Left renal pelvis (tissue), 4 donors: ENCODE data around the gene ATP10A. TPM values are rescaled to one million over a fixed set of nuclear protein-coding genes. Genes with fewer than 3 reads are reported as not detected.
"Not testable (repeated sequence)": the region's sequence is repeated elsewhere in the genome, so short reads cannot be mapped to it uniquely, and the experiment has no call there.

ENCODE experiments used
- DNase-seq, 4 donors: peaks; one replicate each; pipeline ENCODE4 v3.0.0-alpha.2; 2013; ENCODE audit warnings: low read depth in 4 of 4, low spot score in 3 of 4
- polyA plus RNA-seq, 4 donors: library from polyadenylated mRNA; unstranded; fragments of 120-200 nt; gene quantifications; one replicate each; pipeline ENCODE4 v1.2.1, GENCODE V29; 2013; ENCODE audit not compliant: insufficient read length in 4 of 4

ATP10A gene
- polyA plus RNA-seq, 4 donors: 2.8 to 6.1 (median 4.0) TPM

- no peak for DNase-seq
Observed at GRCh38 chr15:25668901-25669300, 194.2 kb downstream of the ATP10A start.

DNA sequence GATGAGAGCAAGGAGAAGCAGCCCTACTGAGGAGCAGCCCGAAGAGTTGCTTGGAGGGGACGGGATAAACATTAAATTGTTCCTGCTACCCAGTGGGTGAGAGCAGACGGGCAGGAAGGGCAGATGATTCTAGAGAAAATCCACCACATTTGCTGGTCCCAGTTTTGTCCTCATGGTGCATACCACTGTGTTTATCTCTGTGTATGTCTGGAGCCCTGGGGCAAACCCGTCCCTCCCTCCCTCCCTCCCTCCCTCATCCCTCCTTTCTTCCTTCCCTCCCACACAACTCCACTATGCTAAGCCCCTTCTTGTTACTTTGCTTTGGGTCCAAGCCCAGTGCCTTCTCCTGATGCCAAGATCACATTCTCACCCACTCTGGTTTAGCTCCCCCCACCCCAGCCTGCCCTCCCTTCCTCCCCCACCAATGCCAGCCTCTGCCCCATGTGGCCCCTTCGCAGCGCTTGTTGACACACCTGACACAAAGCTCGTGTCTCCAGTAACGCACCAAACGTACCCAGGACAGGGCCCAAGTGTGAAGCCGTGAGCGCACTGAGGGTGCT lies 194.8 kb downstream of the ATP10A start:
- DNase-seq: no peak

- DNase-seq: no peak
Observed at GRCh38 chr15:25667829-25668228, 195.3 kb downstream of the ATP10A start.

DNA sequence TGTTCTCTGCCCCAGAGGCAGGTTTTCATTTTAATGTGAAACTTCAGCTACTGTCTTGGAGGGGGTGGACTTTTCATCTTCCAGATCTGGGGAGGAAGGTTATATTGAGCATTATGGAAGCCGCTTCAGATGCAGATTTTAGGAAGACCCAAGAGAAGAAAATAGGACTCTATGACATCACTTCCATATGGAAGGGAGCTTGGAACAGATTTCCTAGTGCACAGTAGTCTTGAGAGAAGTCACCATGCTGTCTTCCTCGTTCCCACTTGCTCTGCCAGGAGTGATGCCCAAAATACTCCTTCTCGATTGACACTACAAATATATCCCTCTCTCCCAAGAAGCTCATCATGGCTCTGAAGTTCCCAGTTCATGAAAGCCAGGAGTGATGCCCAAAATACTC lies 197.2 kb downstream of the ATP10A start:
- no peak for DNase-seq

DNA sequence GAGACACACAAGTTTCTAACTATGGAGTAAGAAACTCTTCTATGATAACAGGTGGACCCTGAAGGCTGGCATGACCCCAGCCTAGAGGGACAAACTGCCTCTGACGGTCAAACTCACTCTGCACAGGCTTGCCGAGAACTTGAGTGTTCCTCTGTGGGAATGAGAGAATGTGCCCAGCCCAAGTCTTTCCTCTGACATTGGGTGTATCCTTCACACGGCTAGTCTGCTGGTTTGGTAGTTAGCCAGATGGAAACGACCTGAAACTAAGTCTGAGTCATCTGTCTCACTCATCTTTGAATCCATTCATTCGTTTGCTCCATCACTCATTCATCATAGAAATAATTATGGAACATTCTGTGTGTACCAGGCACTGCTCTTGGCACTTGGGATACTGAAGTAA lies 198.4 kb downstream of the ATP10A start:
- no peak for DNase-seq

GRCh38 chr15:25663515-25663914 lies 199.6 kb downstream of the ATP10A start:
- DNase-seq: no peak

DNA sequence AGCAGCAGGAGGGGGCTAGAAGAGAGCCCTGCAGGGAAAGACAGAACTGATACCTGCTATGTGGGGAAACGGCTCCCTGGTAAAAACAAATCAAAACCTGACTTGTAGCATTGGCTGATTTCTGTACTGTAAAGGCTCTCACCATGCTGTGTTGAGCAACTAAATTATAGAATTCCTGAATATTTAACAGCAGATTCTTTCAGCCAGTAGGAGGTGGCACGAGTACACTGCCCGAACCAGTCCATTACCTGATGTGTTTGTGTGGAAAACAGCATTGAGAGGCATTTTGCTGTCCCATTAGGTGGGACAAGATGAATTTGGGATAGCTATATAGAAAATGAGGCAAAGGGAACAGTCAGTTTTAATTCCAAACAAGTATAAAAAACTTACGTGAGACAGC lies 201.2 kb downstream of the ATP10A start:
- DNase-seq: no peak

GRCh38 chr15:25659251-25659650 lies 203.9 kb downstream of the ATP10A start:
- DNase-seq: no peak

- no peak for DNase-seq
Observed at GRCh38 chr15:25658560-25658959, 204.6 kb downstream of the ATP10A start.

DNA sequence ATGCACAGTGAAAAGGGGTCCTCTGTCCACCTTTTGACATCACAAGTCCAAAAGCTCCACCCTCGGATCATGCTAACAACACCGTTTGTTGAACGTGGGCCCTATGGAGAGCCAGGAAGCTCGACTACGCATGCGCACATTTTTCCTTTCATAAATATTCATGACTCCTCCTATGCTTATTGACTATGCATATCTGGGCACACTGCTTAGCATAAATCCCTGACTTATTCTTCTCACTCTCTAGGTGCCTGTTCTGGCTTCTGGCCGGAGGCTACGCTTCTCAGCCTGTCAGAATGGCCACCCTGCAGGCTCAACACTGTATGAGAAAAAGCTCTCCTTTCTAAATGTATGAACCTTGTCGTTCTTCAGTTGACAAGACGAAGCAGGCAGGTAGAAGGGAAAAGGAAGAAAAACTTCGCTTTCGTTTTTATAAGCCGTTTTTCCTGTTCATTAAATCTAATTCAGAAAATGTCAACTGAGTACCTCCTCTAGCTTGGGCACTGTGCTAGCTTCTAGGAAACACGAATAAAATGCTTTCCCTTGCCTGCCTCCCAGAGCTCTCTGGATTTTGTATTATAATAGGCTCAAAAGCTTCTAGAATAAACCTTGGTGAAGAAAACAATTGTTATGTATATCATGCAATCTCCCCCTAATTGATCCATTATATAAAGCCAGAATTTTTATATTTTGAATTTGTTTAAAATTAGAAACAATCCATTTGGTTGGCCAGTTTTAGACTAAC lies 207.7 kb downstream of the ATP10A start:
- DNase-seq: no peak

DNA sequence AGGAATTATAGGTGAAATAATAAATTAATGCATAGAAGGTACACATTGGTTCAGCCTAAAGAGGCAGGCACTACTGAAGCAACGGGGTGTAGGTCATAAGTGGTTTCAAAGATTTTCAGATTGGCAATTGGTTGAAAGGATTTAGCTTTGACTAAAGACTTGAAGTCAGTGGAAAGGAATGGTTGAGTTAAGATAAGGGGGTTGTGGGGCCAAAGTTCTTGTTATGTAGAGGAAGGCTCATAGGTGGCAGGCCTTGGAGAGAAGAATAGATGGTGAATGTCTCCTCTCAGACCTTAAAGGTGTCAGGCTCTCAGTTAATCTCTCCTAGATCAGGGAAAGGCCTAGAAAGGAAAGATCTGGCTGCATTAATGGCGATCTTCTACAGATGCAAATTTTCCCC lies 209.8 kb downstream of the ATP10A start:
- DNase-seq: no peak

- no peak for DNase-seq
Observed at GRCh38 chr15:25652704-25653103, 210.4 kb downstream of the ATP10A start.

- no peak for DNase-seq
Observed at GRCh38 chr15:25649390-25649789, 213.7 kb downstream of the ATP10A start.

DNA sequence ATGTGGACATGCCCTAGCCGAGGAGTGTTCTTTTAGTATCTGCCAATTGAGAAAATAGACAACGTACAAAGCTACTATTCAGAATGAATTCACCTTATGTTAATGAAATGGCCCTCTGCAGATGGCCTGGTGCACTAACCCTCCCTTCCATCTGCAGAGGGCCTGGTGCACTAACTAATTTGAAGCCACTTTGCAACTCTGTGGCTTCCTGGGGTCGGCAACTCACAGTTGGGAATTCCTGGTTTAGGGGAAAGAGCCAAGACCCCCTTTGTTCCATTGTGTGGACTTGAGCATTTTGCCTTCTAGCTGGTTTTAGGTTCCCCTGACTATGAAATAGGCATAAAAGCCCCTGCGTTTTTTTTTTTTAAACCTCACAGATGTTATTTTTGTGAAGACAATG lies 220.0 kb downstream of the ATP10A start:
- no peak for DNase-seq

DNA sequence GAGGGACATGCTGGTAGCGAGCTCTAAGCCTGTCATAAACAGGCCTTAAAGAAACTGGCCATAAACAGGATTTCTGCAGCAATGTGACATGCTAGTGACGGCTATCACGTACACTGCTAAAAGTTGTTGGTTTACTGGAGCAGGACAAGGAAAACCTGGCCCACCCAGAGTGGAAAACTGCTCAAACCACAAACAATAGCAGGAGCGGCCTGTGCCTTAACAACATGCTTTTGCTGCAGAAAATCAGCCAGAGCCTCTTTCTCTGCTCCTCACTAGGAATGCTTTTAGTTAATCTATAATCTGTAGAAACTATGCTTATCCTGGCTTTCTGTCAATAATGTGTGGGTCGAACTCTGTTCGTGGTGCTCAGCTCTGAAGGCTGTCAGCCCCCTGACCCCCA lies 221.4 kb downstream of the ATP10A start:
- peak in 1 of 4 donors; percentile 17 for DNase-seq

- no peak for DNase-seq
Observed at GRCh38 chr15:25641361-25641760, 221.8 kb downstream of the ATP10A start.

DNA sequence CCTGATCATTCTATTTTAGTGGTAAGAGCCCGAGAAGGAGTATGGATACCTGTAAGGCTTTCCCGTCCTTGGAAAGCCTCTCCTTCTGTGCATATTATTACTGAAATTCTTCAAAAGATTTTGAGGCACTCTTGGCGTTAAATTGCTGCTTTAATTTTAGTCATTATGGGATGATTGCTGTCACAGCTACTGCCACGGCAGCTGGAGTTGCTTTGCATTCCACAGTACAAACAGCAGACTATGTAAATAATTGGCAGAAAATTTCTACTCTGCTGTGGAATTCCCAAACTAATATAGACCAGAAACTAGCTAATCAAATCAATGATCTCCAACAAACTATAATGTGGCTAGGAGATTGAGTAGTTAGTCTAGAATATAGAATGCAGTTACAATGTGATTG lies 222.2 kb downstream of the ATP10A start:
- DNase-seq: not testable (repeated sequence)

DNA sequence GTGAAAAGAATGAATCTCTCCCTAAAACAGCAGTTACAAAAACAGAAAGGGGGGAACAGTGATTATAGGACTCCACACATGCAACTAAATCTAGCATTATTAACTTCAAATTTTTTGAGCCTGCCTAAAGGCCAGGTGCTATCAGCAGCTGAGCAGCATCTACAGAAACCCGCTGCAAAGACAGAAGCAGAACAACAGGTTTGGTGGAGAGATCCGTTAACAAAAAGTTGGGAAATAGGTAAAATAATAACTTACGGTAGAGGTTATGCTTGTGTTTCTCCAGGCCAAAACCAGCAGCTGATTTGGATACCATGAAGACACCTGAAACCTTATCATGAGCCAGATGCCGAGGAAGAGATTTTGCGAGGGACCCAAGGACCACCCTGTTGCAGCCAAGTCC lies 222.7 kb downstream of the ATP10A start:
- no peak for DNase-seq

GRCh38 chr15:25636486-25636885 lies 226.6 kb downstream of the ATP10A start:
- not testable (repeated sequence) for DNase-seq

GRCh38 chr15:25635191-25635590 lies 227.9 kb downstream of the ATP10A start:
- DNase-seq: no peak

DNA sequence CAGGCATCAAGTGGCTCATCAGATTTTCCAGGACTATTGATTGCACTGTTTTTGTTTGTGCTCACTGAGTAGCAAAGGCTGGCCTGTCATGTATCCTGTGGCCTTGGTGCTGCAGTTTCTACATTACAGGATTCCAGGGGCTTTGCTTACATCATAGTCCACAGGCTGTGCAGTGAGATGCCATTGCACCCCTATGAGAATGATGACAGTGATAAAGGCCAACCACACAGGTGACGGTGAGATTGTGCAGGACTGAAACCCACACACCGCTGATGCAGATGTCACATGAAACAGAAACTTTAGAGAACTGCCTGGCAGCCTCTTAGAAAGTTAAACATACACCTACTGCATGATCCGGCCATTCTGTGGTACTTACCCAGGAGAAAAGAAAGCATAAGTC lies 229.3 kb downstream of the ATP10A start:
- no peak for DNase-seq

DNA sequence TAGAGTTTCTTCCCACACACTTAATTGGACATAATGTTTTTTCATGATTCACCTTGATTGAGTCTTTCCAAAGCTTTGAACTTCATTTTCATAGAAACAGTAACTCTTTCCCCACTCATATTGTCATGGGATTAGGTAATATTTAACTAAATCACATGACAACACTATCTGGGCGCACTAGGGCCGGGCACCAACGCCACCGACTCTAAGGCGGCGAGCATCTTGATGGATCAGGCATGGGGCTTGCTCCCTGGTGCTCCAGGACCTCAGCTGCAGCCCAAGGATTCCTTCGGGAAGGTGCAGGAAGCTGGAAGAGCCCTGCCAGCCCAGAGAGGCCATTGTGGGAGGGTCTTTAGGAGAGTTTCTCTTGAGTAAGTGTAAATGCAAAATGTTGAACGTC lies 231.2 kb downstream of the ATP10A start:
- no peak for DNase-seq
